NCI-H82 treated with DMSO at 0.1 percent for 48 hours (cell line): ENCODE results near the gene OTOGL.
"Not testable (repeated sequence)": the region's sequence is repeated elsewhere in the genome, so short reads cannot be mapped to it uniquely, and the experiment has no call there.

Source experiments
- DNase-seq: peaks from one replicate; lab custom pipeline; 2025; ENCODE audit not compliant: unreplicated experiment; lab: John Stamatoyannopoulos, UW

The OTOGL gene

DNA sequence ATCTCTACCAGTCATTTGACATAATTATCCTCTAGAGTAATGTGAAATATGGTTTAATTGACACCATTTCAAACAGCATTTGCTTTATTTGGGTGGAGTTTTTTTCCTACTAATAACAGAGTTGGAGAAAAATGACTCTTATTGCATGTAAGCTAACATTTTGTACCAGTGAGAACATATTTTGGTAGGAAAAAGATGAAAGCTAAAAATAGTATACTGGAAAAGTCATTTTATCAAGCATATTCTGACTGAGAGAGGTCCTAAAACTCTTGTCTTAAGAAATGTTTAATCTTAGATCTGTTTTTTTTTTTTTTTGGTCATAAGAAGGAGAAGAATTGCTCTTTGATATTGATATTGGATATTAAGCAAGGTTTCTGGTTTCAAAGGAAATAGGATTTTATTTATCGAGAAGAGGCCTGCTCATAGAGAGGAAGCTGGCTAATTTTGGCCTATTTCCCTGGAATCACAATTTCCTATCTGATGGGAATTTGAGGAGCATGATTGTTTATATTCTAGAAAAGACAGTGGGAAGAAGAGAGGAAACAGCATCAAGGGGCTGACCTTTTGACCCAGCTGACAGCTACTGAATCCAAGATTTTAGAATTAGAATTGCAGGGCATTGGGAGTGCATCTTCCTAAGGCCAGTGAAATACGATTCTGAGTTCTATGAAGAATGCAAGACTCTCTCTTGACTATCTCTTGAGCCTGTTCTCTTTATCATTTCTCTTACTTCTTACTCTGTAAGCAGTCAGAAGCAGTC, 19.4 kb downstream of the OTOGL start:
- no peak for DNase-seq

GRCh38 chr12:80120994-80121393, 21.7 kb downstream of the OTOGL start:
- DNase-seq, result no peak

DNA sequence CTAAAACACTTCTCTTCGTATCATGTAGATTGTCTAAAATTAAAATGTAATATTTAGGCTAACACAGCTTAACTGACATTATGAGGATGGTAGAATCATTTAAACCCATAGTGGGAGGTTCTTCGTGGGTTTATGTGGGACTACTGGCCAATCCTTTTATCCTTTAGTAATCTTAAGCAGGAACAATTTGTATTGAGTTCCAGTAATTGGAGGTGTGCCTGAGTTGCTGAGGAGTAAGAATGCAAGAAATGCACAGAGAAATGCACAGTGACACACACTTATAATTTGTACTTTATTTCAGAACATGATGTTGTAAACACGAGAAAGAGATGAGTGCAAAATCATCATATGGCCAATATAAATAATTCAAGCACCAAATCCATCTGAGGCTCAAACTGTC, 22.3 kb downstream of the OTOGL start:
- no peak for DNase-seq

DNA sequence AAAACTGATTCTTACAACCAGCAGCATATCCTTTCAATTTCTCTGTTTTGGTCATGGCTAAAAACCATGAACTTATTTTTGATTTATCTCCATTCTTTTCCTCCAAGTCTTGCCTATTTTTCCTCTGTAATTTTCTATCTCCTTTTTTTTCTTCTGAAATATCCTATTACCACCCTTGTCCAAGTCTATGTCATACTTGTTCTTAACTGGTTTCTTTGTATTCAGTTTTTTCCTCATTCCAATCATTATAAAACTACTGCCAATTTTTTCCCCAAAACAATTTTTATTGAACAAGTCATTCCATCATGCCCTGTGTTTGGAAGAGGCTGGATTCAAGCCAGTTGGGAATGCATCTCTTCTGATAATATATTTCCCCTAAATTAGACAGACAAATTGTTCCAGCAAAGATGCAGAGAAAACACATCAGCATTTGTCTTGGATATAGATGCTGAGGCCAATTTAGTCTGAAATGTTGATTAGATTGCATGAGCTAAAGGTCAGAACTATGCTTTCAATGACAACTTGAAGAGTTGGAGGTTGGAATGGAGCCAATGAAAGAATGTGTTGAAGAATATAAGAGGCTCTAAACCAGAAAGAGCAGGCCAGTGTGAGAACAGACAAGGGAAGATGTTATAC, 30.7 kb downstream of the OTOGL start:
- no peak for DNase-seq

DNA sequence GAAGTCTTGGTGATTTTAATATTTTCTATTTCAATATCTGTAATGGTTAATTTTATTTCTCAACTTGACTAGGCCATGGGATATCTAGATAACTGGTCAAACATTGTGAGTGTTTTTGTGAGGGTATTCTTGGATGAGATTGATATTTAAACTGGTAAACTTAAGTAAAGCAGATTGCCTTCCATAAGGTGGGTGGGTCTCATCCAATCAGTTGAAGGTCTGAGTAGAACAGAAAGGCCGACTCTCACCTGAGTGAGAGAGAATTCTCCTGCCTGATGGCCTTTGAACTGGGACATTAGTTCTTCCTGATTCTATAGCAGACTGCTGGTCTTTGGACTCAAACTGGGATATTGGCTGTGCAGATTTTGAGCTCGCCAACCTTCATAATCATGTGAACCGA, 36.3 kb downstream of the OTOGL start:
- DNase-seq, result no peak

DNA sequence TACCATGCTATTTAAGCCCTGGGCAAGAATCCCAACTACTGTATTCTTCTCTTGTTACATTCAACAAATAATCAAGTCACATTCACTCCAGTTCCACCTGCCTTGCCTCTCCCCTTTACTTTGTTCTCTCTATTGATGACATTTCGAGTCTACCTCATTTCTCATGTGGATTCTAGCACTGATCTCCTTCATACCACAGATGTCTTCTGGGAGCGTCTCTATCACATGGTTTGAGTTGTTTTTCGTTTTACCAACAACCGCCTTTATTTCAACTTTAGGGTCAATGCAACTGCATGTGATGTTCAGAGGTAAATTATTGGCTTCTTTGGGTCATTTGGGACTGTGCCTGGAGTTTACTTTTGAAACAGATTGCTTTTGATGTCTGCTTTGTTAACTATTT, 40.7 kb downstream of the OTOGL start:
- DNase-seq, result no peak

- no peak for DNase-seq
These were observed 43.3 kb downstream of the OTOGL start for GRCh38 chr12:80142640-80143039.

DNA sequence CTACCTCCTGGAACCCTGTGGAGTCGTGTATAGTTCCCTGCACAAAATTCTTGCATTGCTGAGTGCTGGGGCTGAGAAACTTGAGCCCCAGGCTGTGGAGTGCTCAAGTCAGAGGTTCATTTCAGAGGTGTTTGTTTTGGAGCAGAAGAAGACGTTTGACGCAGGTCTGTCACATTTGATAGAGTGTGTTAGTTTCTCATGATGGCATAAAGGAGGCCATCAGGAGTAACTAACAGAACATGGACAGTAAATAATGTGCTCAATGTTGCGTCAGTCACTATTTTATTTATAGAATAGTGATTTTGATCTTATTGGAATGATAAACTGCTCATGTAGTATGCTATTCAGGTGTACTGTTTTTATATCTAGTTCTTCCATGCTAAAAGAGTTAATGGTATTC, 44.2 kb downstream of the OTOGL start:
- no peak for DNase-seq

DNA sequence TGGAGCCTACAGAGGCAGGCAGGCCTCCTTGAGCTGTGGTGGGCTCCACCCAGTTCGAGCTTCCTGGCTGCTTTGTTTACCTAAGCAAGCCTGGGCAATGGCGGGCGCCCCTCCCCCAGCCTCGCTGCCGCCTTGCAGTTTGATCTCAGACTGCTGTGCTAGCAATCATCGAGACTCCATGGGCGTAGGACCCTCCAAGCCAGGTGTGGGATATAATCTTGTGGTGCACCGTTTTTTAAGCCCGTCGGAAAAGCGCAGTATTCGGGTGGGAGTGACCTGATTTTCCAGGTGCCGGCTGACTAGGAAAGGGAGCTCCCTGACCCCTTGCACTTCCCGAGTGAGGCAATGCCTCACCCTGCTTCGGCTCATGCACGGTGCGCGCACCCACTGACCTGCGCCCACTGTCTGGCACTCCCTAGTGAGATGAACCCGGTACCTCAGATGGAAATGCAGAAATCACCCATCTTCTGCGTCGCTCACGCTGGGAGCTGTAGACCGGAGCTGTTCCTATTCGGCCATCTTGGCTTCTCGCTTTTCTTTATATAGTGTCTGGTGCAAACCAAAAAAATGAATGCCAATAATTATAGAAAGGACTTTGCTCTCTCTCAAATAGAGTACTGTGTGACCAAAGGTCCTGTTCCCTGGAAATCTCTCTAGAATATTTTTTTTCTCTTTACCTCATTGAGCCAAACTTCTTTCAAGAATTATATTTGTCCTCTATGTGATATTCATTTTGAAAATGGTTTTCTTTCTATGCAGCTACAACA, 50.4 kb downstream of the OTOGL start:
- not testable (repeated sequence) for DNase-seq

GRCh38 chr12:80151131-80151530, 51.8 kb downstream of the OTOGL start:
- DNase-seq, result no peak

DNA sequence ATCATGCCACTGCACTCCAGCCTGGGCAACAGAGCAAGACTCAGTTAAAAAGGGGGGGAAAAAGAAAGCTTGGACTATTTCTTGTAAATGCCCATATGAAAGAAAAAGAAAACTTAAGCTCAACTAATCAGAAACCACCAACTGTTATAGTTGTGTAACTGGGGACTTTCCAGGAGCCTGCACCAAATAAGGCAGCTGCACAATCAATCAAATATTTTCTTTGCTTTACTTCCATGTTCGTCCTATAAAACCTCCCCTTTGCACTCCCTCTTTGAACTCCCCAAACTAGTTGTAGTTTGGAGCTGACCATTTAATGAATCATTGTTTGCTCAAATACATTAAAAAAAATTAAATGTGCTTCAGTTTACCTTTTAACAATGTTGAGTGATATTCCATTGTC, 54.9 kb downstream of the OTOGL start:
- DNase-seq, result no peak

GRCh38 chr12:80156306-80156705, 57.0 kb downstream of the OTOGL start:
- DNase-seq, result no peak

GRCh38 chr12:80157645-80158044, 58.3 kb downstream of the OTOGL start:
- no peak for DNase-seq

DNA sequence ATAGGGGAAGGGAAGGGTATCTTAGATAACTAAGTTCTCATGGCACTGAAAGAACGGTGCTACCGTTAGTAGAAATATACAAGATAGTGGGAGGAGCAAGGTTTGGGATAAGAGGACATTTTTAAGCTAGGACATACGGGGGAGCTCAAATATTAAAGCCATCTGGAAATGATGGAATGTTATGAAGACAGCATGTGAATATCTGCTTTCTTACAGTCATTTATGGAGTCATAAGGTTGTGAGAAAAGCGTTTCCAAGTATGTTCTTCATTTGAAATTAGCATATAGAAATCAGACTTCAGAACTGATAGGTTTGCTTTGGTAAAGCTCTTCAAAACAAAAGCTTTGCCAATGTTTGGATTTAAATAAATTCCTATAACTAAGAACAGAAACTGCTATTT, 62.3 kb downstream of the OTOGL start:
- no peak for DNase-seq

DNA sequence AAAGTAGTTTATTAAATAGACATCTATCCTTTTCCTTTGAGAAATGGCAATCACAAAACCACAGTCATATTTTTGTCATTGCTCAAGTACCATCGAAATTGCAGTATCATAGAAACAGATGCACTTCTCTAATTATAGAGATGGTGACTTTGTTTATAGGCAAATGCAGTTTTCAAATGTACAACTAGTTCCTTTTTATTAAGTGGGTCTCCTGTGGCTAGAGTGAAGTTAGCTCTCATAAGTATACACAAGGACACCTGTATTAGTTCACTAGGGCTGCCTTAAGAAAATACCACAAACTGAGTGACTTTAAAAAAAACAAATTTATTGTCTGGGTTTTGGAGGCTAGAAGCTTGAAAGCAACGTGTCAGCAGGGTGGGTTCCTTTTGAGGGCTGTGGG, 62.8 kb downstream of the OTOGL start:
- DNase-seq, result no peak

- peak; percentile 95 for DNase-seq
These were observed 66.4 kb downstream of the OTOGL start for GRCh38 chr12:80165746-80166145.

DNA sequence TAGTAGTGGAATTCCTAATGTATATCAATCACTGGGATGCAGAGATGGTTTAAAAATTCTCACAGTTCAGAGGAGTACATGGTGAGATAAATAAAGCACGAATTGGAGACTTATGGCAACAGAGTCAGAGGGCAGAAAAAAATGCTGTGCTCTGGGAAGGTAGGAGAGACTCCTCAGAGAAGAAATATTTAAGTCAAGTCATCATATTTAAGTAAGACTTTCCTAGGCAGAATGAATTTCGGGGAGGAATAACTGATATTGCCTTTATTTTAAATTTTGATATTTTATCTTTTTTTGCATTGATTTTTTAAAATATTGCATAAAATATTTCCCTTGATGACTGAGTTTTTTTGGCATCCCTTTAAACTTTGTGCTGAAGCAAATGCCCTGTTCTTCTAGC, 67.4 kb downstream of the OTOGL start:
- no peak for DNase-seq

- DNase-seq, result no peak
These were observed 69.6 kb downstream of the OTOGL start for GRCh38 chr12:80168936-80169335.

DNA sequence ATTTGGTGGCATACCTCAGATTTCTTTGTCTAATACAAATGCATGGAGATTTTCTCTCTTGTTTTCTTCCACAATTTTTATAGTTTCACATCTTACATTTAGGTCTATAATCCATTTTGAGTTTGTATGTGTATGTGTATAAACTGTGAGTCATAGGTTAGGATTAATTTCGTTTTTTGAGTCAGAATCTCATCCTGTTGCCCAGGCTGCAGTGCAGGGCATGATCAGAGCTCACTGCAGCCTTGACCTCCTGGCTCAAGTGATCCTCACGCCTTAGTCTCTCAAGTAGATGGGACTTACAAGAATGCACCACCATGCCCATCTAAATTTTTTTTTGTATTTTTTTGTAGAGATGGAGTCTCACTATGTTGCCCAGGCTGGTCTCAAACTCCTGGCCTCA, 71.6 kb downstream of the OTOGL start:
- DNase-seq, result no peak

- DNase-seq, result no peak
These were observed 73.9 kb downstream of the OTOGL start for GRCh38 chr12:80173083-80173864.

GRCh38 chr12:80175307-80175930, 76.1 kb downstream of the OTOGL start:
- no peak for DNase-seq
